H1 (cell line): ENCODE data around the gene RBM42. TPM values are rescaled to one million over a fixed set of nuclear protein-coding genes. Genes with fewer than 3 reads are reported as not detected.

Experiments
- CEBPB ChIP-seq: IDR thresholded peaks from 2 replicates; pipeline ENCODE4 v1.6.1; 2012; ENCODE audit warnings: low read depth, low read length
- CHD7 ChIP-seq: fragments of 300-600 bp; sonication (generic); IDR thresholded peaks from 2 replicates; pipeline ENCODE4 v1.7.1; 2012; ENCODE audit warnings: low read length, moderate library complexity, mild to moderate bottlenecking, inconsistent platforms; ENCODE audit not compliant: insufficient replicate concordance
- E2F6 ChIP-seq: IDR thresholded peaks from 2 replicates; pipeline ENCODE4 v1.6.1; 2012; ENCODE audit warnings: inconsistent platforms
- GTF2F1 ChIP-seq: IDR thresholded peaks from 2 replicates; pipeline ENCODE4 v1.6.1; 2012; ENCODE audit warnings: low read depth, low read length, improper control_type of control experiment, borderline replicate concordance
- NANOG ChIP-seq: IDR thresholded peaks from 2 replicates; pipeline ENCODE4 v1.6.1; 2011; ENCODE audit warnings: low read length, low read depth, mild to moderate bottlenecking, inconsistent platforms; ENCODE audit not compliant: insufficient read depth, poor library complexity, severe bottlenecking
- SIN3A ChIP-seq, 2 experiments: IDR thresholded peaks in 1 of 2; conservative IDR thresholded peaks in 1 of 2; 2 replicates each; pipeline ENCODE4 v1.6.1; 2011 to 2012; ENCODE audit warnings: low read length in 2 of 2, improper control_type of control experiment in 1 of 2, low read depth in 1 of 2, mild to moderate bottlenecking in 1 of 2
- polyA plus RNA-seq, 7 experiments: library from polyadenylated mRNA; depleted of rRNA in 3 of 7; stranded (reverse) in 5 of 7; unstranded in 2 of 7; fragments of >200 nt in 5 of 7; fragments of 200-250 nt in 2 of 7; gene quantifications; 1 replicate in 5 of 7; 2 replicates in 1 of 7; 4 replicates in 1 of 7; pipeline versions ENCODE4 v1.2.1 to v1.2.3, GENCODE V29; 2011 to 2013; ENCODE audit warnings: missing spikeins in 2 of 7, mixed read lengths in 2 of 7
- total RNA-seq: library from RNA; stranded (reverse); fragmentation: NEBNext Ultra II Directional; extraction: Animal tissue kit (Norgen Biotek cat#: 25700); gene quantifications from 2 replicates; pipeline ENCODE4 v1.2.1, GENCODE V29; 2021

The RBM42 gene
- total and polyA plus RNA-seq, 2 of the 8 experiments (the other 6 are each of a cell fraction or from before 2014, with no cell fraction given): 59.8 to 80.8 TPM

GRCh38 chr19:35601971-35602370, 26.9 kb upstream of the RBM42 start (continued):
- no peak for TF ChIP-seq CHD7
- no peak for TF ChIP-seq CEBPB
- TF ChIP-seq E2F6: no peak
- TF ChIP-seq NANOG: no peak
- no peak for TF ChIP-seq GTF2F1
- TF ChIP-seq SIN3A (conservative IDR thresholded peaks at IDR 0.05 in 1 of 2, IDR thresholded peaks at IDR 0.05 in 1 of 2; ENCODE audit: low read depth in 1 of 2, low read length in 2 of 2): no peak
